ENCODE measurements around the gene RBFOX2.
"Not testable (repeated sequence)": the region's sequence is repeated elsewhere in the genome, so short reads cannot be mapped to it uniquely, and the experiment has no call there.

Gene RBFOX2

GRCh38 chr22:35729309-35729698 is 299.3 kb downstream of the RBFOX2 start:
- DNase-seq = no peak

GRCh38 chr22:35728639-35729308 is 299.9 kb downstream of the RBFOX2 start:
- no peak for DNase-seq

- no peak for DNase-seq
Observed at GRCh38 chr22:35727436-35727835, 301.2 kb downstream of the RBFOX2 start.

- no peak for DNase-seq
Observed at GRCh38 chr22:35726933-35727332, 301.7 kb downstream of the RBFOX2 start.

GRCh38 chr22:35726398-35726797 is 302.2 kb downstream of the RBFOX2 start:
- no peak for DNase-seq

GRCh38 chr22:35725521-35725920 is 303.1 kb downstream of the RBFOX2 start:
- DNase-seq = no peak

GRCh38 chr22:35721960-35722359 is 306.7 kb downstream of the RBFOX2 start:
- DNase-seq = no peak

- DNase-seq = no peak
Observed at GRCh38 chr22:35719212-35719875, 309.3 kb downstream of the RBFOX2 start.

GRCh38 chr22:35717572-35717971 is 311.1 kb downstream of the RBFOX2 start, which contains the start of gene APOL5:
APOL5 (plus strand) TSS chr22:35717872; CDS start chr22:35717872, 0 bp downstream.
- no peak for DNase-seq

- DNase-seq = no peak
Observed at GRCh38 chr22:35712672-35713071, 316.0 kb downstream of the RBFOX2 start.

GRCh38 chr22:35711336-35711735 is 317.3 kb downstream of the RBFOX2 start:
- no peak for DNase-seq

GRCh38 chr22:35708917-35709316 is 319.7 kb downstream of the RBFOX2 start:
- DNase-seq = no peak

- no peak for DNase-seq
Observed at GRCh38 chr22:35708453-35708852, 320.2 kb downstream of the RBFOX2 start.

- DNase-seq = no peak
Observed at GRCh38 chr22:35705141-35705540, 323.5 kb downstream of the RBFOX2 start.

- DNase-seq = no peak
Observed at GRCh38 chr22:35703861-35704584, 324.6 kb downstream of the RBFOX2 start.

- DNase-seq = not testable (repeated sequence)
Observed at GRCh38 chr22:35699852-35700251, 328.8 kb downstream of the RBFOX2 start.

- no peak for DNase-seq
Observed at GRCh38 chr22:35697142-35697541, 331.5 kb downstream of the RBFOX2 start.

GRCh38 chr22:35695202-35695601 is 333.4 kb downstream of the RBFOX2 start:
- no peak for DNase-seq

GRCh38 chr22:35690001-35690400 is 338.6 kb downstream of the RBFOX2 start:
- DNase-seq = no peak

GRCh38 chr22:35688913-35689675 is 339.5 kb downstream of the RBFOX2 start:
- DNase-seq = no peak
